Ovary (tissue), 9 donors: Measurements from ENCODE around the gene FOXRED2. TPM values are rescaled to one million over a fixed set of nuclear protein-coding genes. Genes with fewer than 3 reads are reported as not detected.

Experiments
- DNase-seq, 5 donors: peaks; one replicate each; pipeline ENCODE4 v3.0.0-alpha.2; 2019 to 2020
- H3K27ac ChIP-seq, 2 donors: fragments of 200-600 bp; one replicate each; pipeline versions ENCODE4 v1.5.1 to v1.8.0; 2019 to 2022
- H3K27me3 ChIP-seq: fragments of 200-600 bp; one replicate; pipeline ENCODE4 v1.8.0; 2022
- H3K36me3 ChIP-seq: fragments of 200-600 bp; sonication (generic); one replicate; pipeline ENCODE4 v1.5.1; 2019
- H3K4me1 ChIP-seq: one replicate; pipeline ENCODE4 v1.8.1; 2013; ENCODE audit warnings: mild to moderate bottlenecking, moderate library complexity; ENCODE audit not compliant: insufficient read depth
- H3K4me3 ChIP-seq: fragments of 200-600 bp; sonication (generic); one replicate; pipeline ENCODE4 v1.5.1; 2017
- H3K9me3 ChIP-seq, 2 donors: fragments of 200-600 bp in 1 of 2; sonication (generic) in 1 of 2; one replicate each; pipeline versions ENCODE4 v1.5.1 to v1.8.1; 2013 to 2019; ENCODE audit warnings: mild to moderate bottlenecking in 1 of 2, moderate library complexity in 1 of 2
- CTCF ChIP-seq, 3 donors: fragments of 450-650 bp in 2 of 3; fragments of 200-600 bp in 1 of 3; IDR thresholded peaks; one replicate each; pipeline versions ENCODE4 v1.5.1 to v1.8.0; 2016 to 2022; ENCODE audit warnings: antibody characterized with exemption in 3 of 3, mild to moderate bottlenecking in 1 of 3
- EP300 ChIP-seq: sonication (generic); formaldehyde crosslinking; IDR thresholded peaks from one replicate; pipeline ENCODE4 v1.6.1; 2017; ENCODE audit warnings: antibody characterized with exemption
- POLR2A ChIP-seq: fragments of 450-650 bp; IDR thresholded peaks from one replicate; pipeline ENCODE4 v1.6.1; 2017; ENCODE audit warnings: antibody characterized with exemption, mild to moderate bottlenecking, moderate library complexity
- WGBS, 3 donors: extraction: QIAGEN DNeasy Blood & Tissue Kit in 1 of 3; methylation state at CpG; one replicate each; pipeline versions ENCODE4 v1.1.5 to v1.1.7; 2013 to 2017; 5-methylcytosine and 5-hydroxymethylcytosine counted together
- intact Hi-C, 4 donors: fragments of 100-400 bp; cut with DNase I; formaldehyde crosslinking; loops; one replicate each; pipeline versions ENCODE4 v1.11.0 to v1.15.1; 2022 to 2023
- polyA plus RNA-seq, 2 donors: library from polyadenylated mRNA; stranded (reverse); fragments of 200-250 nt in 1 of 2; fragments of 350-450 nt in 1 of 2; fragmentation: Illumina TruSeq in 1 of 2; extraction: RNeasy Lipid Tissue Mini Kit (QIAGEN cat#74804) in 1 of 2; gene quantifications; one replicate each; pipeline ENCODE4 v1.2.3, GENCODE V29; 2013 to 2014
- total RNA-seq, 7 donors: library from RNA; depleted of rRNA in 2 of 7; stranded (reverse); fragments of >200 nt in 2 of 7; fragmentation: NEBNext Ultra II Directional in 3 of 7; extraction: Animal tissue kit (Norgen Biotek cat#: 25700) in 3 of 7; gene quantifications; one replicate each; pipeline versions ENCODE4 v1.1.0 to v1.2.4, GENCODE V29; 2016 to 2023
- donor health status: DM: no; HTN: no; CAD: no; lungs with moderate emphysema.
- donor health status: DM: no; HTN: no; CAD: no.
- donor health status: Bipolar disorder and iron deficiency.
- donor health status: DM: yes; HTN: yes; CAD: no.
- donor health status: DM: no; HTN: no; CAD: no.
- donor health status: DM: yes; HTN: yes; CAD: no.

Gene FOXRED2
- total and polyA plus RNA-seq, 9 donors, result 6.9 to 30.7 (median 23.1) TPM

- Histone ChIP-seq H3K9me3 (no peaks in the 10 kb centered on the region), H3K36me3 (no peaks in the 10 kb centered on the region), H3K4me3 (no peak overlapping the region), H3K4me1 (peaks cover 2% of the 10 kb centered on the region), H3K27ac (no peak overlapping the region), H3K27me3 (no peaks in the 10 kb centered on the region)
- intact Hi-C loops, result no loop called here
- no peak for DNase-seq
- 82 to 84% (median 83%) methylated on average over 8 of the region's 8 CpGs for WGBS, 3 donors
- no peak for TF ChIP-seq CTCF (IDR thresholded peaks at IDR 0.05)
- TF ChIP-seq POLR2A, result no peak
- no peak for TF ChIP-seq EP300
These were observed 5.5 kb upstream of the FOXRED2 start for GRCh38 chr22:36512333-36512732.

- TF ChIP-seq CTCF (IDR thresholded peaks at IDR 0.05) (peak in 2 of 3 donors; percentile 25 to 42), EP300 (no peak)
- intact Hi-C loops, result no loop called here
- Histone ChIP-seq H3K9me3 (no peaks in the 10 kb centered on the region), H3K27ac (no peak overlapping the region), H3K36me3 (no peaks in the 10 kb centered on the region), H3K4me1 (peaks cover 8% of the 10 kb centered on the region), H3K4me3 (no peak overlapping the region), H3K27me3 (no peaks in the 10 kb centered on the region)
- peak in 1 of 5 donors; percentile 50 for DNase-seq
- 56 to 61% (median 60%) methylated on average over 17 of the region's 17 CpGs for WGBS, 3 donors
These were observed 4.4 kb upstream of the FOXRED2 start for GRCh38 chr22:36510966-36511881.

- Histone ChIP-seq H3K36me3 (no peaks in the 10 kb centered on the region), H3K4me1 (peaks cover 14% of the 10 kb centered on the region), H3K27me3 (no peaks in the 10 kb centered on the region), H3K27ac (no peak overlapping the region), H3K4me3 (no peak overlapping the region), H3K9me3 (no peaks in the 10 kb centered on the region)
- TF ChIP-seq EP300, result no peak
- TF ChIP-seq CTCF (IDR thresholded peaks at IDR 0.05), result no peak
- no peak for TF ChIP-seq POLR2A
- 81 to 91% (median 82%) methylated on average over 3 of the region's 3 CpGs for WGBS, 3 donors
- no peak for DNase-seq
- intact Hi-C loops, result no loop called here
These were observed 3.5 kb upstream of the FOXRED2 start for GRCh38 chr22:36510384-36510783.

GRCh38 chr22:36507518-36508010 lies 724 bp upstream of the FOXRED2 start:
- Histone ChIP-seq H3K27ac (peak overlapping the region; percentile 59 to 70), H3K36me3 (no peaks in the 10 kb centered on the region), H3K4me3 (peak overlapping the region; percentile 55), H3K27me3 (no peaks in the 10 kb centered on the region), H3K4me1 (peaks cover 17% of the 10 kb centered on the region), H3K9me3 (no peaks in the 10 kb centered on the region)
- intact Hi-C loops, result no loop called here
- no peak for DNase-seq
- TF ChIP-seq CTCF (IDR thresholded peaks at IDR 0.05), result no peak
- no peak for TF ChIP-seq EP300
- TF ChIP-seq POLR2A, result no peak
- 85 to 92% (median 91%) methylated on average over 6 of the region's 6 CpGs for WGBS, 3 donors
